SHP77 treated with DMSO at 0.1 percent for 48 hours (cell line): ENCODE measurements around the gene ACOXL.
"Not testable (repeated sequence)": the region's sequence is repeated elsewhere in the genome, so short reads cannot be mapped to it uniquely, and the experiment has no call there.

Experiments used
- DNase-seq: peaks from one replicate; lab custom pipeline; 2025; lab: John Stamatoyannopoulos, UW

ACOXL gene

GRCh38 chr2:110927526-110927925 is 195.2 kb downstream of the ACOXL start:
- no peak for DNase-seq

DNA sequence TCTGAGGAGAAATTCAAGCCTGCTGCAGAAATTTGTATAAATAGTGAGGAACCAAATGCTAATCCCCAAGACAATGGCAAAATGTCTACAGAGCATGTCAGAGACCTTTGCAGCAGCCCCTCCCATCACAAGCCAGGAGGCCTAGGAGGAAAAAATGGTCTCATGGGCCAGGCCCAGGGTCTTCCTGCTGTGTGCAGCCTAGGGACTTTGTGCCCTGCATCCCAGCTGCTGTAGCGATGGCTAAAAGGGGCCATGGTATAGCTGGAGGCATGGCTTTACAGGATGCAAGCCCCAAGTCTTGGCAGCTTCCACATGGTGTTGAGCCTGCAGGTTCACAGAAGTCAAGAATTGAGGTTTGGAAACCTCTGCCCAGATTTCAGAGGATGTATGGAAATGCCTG is 197.2 kb downstream of the ACOXL start:
- no peak for DNase-seq

GRCh38 chr2:110931648-110932047 is 199.3 kb downstream of the ACOXL start:
- DNase-seq: no peak

- no peak for DNase-seq
These were observed 201.0 kb downstream of the ACOXL start for GRCh38 chr2:110933420-110933819.

GRCh38 chr2:110934948-110935347 is 202.6 kb downstream of the ACOXL start:
- DNase-seq: no peak

GRCh38 chr2:110940376-110940910 is 208.1 kb downstream of the ACOXL start:
- DNase-seq: no peak

DNA sequence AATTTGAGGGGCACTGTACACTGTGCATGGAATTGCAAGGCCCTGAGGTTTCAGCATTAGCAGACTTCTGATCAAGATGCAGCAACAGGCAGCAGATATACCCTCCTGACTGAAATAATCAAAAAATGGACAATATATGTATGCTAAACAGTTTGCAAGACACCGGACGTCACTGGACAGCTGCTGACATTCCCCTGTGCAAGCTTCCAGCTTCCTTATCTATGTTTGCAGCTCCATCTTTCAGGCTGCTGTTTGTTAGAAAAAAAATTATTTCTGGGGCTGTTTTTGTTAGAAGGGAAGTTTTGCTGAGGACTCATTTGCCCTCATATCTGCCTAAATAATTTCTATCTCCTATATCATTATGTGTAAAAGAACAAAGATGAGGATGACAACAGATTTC is 208.9 kb downstream of the ACOXL start:
- DNase-seq: no peak

DNA sequence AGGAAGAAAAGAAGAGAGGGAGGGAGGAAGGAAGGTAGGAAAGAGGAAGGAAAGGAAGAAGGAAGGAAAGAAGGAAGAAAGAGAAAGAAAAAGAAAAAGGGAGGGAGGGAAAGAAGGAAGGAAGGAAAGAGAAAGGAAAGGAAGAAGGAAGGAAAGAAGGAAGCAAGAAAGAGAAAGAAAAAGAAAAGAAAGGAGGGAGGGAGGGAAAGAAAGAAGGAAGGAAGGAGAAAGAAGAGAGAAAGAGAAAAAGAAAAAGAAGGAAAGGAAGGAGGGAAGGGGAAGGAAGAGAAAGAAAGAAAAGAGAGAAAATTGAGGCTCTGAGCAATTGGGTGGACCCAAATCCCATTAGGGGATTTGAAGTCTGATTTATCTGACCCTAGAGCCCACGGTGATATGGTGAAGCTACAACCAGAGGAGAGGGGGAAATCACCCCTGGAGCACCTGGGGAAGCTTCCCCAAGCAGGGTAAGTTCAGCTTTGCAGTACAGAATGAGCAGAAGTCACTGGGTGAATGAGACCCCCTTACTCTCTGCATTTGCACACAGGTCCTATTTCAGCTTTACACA is 210.8 kb downstream of the ACOXL start:
- no peak for DNase-seq

DNA sequence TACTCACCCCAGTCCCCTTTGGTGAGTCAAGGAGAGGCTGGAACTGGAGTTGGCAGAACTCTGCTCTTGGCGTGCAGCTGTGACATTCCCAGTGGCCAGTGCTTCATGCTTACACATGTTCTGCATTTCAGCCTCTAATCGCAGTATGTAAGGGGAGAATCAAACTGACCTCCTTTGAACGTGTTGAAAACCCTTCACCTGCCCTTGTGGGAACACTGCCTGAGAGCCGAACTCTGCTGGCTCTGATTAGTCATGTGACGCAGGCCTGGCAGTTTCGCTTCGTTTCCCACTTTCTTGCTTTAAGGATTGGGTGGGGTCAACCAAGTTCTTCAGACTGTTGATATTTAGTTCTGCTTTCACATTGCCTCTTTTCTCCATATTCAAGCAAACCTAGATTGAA is 214.5 kb downstream of the ACOXL start:
- no peak for DNase-seq

DNA sequence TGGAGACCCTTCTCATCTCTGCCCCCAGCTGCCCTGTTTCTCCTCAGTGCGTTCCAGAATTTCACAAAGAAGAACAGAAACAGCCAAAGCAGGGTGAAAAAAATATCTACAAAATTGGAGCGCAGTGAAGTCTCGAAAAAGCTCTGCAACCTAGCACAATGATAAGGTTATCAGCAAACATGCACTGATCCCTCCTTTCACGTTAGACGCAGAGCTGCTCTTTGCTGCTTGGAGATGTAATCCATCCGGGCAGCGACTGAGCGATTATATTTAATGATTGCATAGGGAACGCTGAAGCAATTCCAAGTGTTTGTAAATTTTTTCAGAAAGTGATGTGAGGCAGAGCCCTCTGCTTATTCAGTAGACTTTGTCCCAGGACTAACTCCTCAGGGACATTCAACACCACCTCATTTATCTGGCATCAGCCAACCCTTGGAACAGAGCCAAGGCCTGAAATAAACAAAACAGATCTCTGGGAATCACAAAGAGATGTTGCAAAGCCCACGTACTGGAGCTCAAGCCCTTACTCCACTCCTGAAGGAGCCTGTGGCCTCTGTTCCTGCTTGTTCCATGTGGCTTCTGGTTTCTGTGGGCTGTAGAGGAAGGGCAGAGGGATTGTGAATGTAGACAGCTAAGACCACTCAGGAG is 215.8 kb downstream of the ACOXL start:
- no peak for DNase-seq

GRCh38 chr2:110950281-110950680 is 217.9 kb downstream of the ACOXL start:
- no peak for DNase-seq

- no peak for DNase-seq
These were observed 222.7 kb downstream of the ACOXL start for GRCh38 chr2:110955045-110955444.

DNA sequence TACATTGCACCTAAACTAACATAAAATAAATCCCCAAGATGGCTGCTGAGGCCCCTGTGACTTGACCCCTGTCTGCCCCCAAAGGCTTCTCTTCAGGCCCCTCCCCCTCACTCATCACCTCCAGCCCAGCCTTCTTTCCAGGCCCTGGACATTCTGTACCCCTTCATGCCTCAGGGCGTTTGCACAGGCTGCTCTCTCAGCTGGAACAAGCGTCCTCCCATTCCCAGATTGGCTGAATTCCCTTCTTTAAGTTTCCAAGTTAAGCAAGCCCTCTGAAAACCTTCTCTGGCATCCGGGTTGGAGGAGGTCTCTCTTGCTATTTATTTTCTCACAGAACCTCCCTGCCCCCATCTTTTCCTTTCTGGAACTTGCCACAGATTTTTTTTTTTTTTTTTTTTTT is 223.2 kb downstream of the ACOXL start:
- no peak for DNase-seq

DNA sequence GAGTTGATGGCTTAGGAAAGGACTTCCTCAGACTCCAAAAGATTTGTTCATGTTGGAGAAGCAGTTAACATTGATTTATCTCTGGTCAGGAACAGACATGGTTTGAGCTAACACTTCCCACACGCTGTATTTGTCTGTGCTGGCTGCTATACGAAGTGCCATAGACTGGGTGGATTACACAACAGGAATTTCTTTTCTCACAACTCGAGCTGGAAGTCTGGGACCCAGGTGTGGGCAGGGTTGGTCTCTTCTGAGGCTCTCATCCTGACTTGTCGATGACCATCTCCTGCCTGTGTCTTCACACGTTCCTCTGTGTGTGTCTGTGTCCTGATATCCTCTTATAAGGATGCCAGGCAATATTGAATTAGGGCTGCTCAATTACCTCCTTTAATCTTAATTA is 224.9 kb downstream of the ACOXL start:
- no peak for DNase-seq

DNA sequence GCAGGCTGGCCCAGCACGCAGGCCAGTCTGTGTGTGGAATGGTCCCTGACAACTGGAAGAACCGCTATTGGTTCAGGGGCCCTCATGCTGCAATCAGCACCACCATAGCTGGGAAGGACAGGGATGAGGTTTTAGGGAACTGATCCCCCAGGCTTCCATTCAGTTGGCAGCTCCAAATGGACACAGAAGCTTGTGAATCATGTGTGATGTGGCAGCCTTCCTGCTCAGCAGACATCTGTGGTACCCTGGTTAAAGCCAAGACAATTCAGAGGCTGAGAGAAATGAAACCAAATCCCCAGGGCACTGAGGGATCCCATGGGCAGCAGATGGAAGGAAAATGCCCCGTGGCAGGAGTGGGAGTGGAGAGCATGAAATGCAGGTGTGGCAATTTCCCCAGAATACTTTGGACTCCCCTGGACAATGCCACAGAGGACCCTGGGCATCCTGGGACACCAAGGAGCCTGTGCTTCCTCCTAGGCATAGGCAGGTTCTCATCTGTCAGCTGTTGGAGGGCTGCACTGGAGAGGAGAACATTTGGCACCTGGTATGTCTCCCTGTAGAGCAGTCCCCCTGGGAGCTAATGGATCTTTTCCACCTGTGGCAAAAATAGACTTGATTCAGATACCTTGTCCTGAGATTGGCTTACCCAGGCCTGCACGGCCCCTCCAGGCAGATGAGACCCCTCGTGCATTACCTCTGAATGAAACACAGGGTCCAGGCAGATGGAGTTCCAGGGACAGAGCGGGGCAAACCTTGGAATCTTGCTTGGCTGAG is 226.2 kb downstream of the ACOXL start:
- no peak for DNase-seq

DNA sequence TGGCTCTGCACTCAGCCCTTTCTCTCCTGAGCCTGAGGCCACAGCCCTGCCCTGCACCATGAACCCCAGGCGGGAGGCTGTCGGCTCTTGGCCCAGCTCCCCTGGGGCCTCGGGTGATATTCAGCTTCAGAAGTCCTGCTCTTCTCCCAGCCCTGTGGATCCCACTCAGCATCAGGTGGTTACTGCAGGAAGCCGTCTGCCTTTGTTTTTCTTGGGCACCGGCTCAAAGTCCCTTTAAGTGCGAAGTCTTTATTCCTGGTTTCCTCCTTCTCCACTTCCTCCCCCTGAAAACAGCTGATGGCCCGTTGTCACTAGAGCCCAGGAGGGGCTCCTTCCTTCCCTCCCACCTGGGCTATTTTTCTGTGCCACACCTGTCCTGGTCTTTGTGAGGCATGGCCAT is 226.8 kb downstream of the ACOXL start:
- DNase-seq: no peak

DNA sequence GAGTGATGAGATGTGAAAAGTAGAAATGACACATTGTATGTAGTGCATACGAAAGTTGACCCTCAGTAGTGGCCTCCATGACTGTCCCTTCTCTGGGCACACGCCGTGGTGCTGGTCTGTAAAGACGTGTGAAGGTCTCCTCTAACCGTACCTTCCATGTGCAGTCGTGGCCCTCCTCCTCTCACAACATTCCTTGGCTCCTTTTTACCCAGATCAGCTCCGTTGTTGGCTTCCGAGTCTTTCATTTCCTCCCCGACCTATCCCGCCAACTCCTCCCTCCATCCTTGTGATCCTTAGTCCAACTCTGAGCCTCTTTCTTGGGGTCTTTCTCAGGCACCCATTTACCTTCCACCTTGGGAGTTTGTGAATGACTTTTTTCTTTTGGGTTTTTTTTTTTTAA is 227.9 kb downstream of the ACOXL start:
- no peak for DNase-seq

DNA sequence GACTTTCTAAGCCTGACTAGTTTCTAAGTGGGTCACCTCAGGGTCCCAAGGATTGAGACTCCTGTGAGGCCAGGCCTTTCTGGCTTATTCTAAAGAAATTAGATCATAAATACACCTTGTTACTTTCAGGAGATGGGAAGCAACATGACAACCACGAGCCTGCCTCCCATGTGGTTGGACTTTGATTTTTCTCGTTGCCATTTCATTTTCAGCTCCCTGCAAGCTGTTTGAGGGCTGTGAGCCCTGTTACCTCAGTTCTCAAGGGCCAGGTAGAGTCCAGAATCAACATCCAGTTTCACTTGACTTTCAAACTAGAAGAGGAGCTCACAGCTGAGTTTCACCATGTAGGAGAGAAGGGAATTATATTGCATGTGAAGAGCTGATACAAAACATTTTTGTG is 228.6 kb downstream of the ACOXL start:
- DNase-seq: no peak

DNA sequence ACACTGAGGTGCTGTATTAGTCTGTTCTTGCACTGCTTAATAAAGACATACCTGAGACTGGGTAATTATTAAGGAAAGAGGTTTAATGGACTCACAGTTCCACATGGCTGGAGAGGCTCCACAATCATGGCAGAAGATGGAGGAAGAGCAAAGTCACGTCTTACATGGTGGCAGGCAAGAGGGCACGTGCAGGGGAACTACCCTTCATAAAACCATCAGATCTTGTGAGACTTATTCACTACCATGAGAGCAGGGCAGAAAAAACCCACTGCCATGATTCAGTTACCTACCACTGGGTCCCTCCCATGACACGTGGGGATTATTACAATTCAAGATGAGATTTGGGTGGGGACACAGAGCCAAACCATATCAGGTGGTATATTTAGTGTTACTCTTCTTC is 229.3 kb downstream of the ACOXL start:
- not testable (repeated sequence) for DNase-seq

DNA sequence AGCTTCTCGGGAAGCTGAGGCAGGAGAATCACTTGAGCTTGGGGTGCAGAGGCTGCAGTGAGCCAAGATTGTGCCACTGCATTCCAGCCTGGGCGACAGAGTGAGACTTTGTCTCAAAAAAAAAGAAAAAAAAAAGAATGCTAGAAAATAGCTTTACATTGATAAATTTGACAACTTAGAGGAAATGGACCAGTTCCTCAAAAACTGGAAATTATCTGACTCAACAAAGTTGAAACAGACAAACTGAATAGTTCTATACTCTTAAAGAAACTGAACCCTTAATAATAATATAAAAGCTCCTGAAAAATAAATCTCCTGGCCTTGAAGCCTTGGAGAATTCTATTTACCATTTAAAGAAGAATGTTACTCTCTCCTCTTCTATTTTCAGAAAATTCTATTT is 237.3 kb downstream of the ACOXL start:
- DNase-seq: no peak

DNA sequence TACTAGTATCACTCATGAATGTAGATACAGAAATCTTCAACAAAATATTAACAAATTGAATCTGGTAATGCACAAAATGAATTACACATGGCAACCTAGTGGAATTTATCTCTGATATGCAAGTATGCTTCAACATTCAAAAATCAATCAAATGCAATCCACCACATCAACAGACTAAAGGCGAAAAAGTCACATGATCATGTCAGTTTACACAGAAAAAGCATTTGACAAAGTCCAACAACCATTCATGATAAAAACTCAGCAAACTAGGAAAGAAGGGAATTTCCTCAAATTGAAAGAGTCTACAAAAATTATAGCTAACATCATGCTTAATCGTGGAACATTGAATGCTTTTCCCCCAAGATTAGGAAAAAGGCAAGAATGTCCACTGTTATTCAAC is 237.8 kb downstream of the ACOXL start:
- no peak for DNase-seq

DNA sequence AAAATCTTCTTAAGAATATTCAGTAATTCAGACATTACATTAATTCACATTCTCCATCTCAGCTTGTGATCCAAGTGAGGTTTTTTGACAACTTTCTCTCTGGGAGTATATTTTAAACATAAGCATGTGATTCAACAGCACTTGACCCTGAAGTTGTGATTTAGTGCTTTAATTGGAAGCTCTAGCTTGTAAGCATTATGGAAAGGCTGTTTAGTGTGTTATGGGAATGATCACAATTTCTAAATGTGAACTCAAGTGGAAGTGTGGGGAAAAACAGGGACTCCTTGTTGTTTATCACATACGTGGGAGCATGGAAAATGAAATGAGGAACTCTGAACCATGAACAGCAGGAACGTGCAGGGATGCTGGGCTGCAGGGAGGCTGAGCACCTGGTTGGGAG is 239.4 kb downstream of the ACOXL start:
- no peak for DNase-seq

- no peak for DNase-seq
These were observed 240.9 kb downstream of the ACOXL start for GRCh38 chr2:110973262-110973661.
